ENCODE results near the gene CYBRD1.

DNA sequence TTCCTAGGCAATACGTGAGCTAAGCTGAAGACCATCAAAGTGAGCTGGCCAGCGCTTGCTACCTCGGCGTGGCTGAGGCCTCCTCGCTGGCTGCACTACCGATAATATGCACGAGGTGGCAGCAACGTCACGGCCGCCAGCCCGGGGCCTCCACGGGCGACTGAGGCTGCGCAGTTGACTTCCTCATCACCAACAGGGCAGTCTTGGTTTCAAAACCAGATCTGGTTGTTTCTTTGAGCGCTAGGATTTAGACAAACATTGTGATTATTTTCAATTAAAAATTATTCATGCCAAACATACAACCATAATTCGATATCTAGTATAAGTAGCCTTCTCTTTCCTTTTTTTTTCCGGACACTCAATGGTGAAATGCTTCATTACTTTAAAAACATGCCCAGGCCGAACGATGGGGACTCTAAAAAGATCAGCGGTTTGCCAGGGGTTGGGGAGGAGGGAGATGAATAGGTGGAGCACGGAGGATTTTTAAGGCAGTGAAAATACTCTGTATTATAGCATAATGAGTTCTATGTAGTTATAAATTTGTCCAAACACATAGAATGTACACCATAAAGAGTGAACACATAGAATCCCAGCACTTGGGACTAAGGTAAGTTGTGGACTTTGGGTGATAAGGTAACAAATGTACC, 52.0 kb downstream of the CYBRD1 start:
- TF ChIP-seq, protein P1, sequence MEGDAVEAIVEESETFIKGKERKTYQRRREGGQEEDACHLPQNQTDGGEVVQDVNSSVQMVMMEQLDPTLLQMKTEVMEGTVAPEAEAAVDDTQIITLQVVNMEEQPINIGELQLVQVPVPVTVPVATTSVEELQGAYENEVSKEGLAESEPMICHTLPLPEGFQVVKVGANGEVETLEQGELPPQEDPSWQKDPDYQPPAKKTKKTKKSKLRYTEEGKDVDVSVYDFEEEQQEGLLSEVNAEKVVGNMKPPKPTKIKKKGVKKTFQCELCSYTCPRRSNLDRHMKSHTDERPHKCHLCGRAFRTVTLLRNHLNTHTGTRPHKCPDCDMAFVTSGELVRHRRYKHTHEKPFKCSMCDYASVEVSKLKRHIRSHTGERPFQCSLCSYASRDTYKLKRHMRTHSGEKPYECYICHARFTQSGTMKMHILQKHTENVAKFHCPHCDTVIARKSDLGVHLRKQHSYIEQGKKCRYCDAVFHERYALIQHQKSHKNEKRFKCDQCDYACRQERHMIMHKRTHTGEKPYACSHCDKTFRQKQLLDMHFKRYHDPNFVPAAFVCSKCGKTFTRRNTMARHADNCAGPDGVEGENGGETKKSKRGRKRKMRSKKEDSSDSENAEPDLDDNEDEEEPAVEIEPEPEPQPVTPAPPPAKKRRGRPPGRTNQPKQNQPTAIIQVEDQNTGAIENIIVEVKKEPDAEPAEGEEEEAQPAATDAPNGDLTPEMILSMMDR (IDR thresholded peaks at IDR 0.05) = peak; percentile 90 to 99 (median 96)
- no peak for TF ChIP-seq POLR2A (IDR thresholded peaks at IDR 0.05)
